Mucosa of descending colon (tissue), 3 donors: Measurements from ENCODE around the gene FGD3. TPM values are rescaled to one million over a fixed set of nuclear protein-coding genes. Genes with fewer than 3 reads are reported as not detected.

Source experiments
- ATAC-seq: fragments of 200-7000 bp; cut with Tn5 transposase; one replicate; pipeline ENCODE4 v1.9.1; 2020; ENCODE audit warnings: mild to moderate bottlenecking, moderate library complexity
- DNase-seq, 3 donors: peaks; one replicate each; pipeline ENCODE4 v3.0.0-alpha.2; 2020
- H3K36me3 ChIP-seq: fragments of 200-600 bp; one replicate; pipeline ENCODE4 v1.8.0; 2021; ENCODE audit warnings: low read depth, mild to moderate bottlenecking
- H3K4me1 ChIP-seq: fragments of 200-600 bp; one replicate; pipeline ENCODE4 v1.8.0; 2021; ENCODE audit warnings: low read depth, mild to moderate bottlenecking
- H3K4me3 ChIP-seq: fragments of 200-600 bp; one replicate; pipeline ENCODE4 v1.8.0; 2021; ENCODE audit warnings: mild to moderate bottlenecking
- H3K9me3 ChIP-seq: fragments of 200-600 bp; one replicate; pipeline ENCODE4 v1.8.0; 2021; ENCODE audit warnings: mild to moderate bottlenecking
- intact Hi-C, 2 donors: fragments of 100-400 bp; cut with DNase I in 1 of 2; cut with micrococcal nuclease in 1 of 2; formaldehyde crosslinking; loops; one replicate each; pipeline versions ENCODE4 v1.11.0 to v1.11.1; 2022; cut with DNase I, micrococcal nuclease
- total RNA-seq, 3 donors: library from RNA; stranded (reverse); fragmentation: NEBNext Ultra II Directional in 2 of 3; extraction: Animal tissue kit (Norgen Biotek cat#: 25700) in 2 of 3; gene quantifications; one replicate each; pipeline versions ENCODE4 v1.2.1 to v1.2.4, GENCODE V29; 2021 to 2023
- TF ChIP-seq, protein P1 (sequence below): fragments of 200-600 bp; IDR thresholded peaks from one replicate; pipeline ENCODE4 v1.8.0; 2022; ENCODE audit warnings: antibody characterized with exemption, mild to moderate bottlenecking
- donor health status: DM: no; HTN: no; CAD: no; lungs with moderate emphysema.
- donor health status: DM: no; HTN: no; CAD: no.
- donor health status: DM: no; HTN: yes; CAD: no.

Gene FGD3
- total RNA-seq, 3 donors from 2014 or later, result 3.3 to 5.4 (median 5.3) TPM

DNA sequence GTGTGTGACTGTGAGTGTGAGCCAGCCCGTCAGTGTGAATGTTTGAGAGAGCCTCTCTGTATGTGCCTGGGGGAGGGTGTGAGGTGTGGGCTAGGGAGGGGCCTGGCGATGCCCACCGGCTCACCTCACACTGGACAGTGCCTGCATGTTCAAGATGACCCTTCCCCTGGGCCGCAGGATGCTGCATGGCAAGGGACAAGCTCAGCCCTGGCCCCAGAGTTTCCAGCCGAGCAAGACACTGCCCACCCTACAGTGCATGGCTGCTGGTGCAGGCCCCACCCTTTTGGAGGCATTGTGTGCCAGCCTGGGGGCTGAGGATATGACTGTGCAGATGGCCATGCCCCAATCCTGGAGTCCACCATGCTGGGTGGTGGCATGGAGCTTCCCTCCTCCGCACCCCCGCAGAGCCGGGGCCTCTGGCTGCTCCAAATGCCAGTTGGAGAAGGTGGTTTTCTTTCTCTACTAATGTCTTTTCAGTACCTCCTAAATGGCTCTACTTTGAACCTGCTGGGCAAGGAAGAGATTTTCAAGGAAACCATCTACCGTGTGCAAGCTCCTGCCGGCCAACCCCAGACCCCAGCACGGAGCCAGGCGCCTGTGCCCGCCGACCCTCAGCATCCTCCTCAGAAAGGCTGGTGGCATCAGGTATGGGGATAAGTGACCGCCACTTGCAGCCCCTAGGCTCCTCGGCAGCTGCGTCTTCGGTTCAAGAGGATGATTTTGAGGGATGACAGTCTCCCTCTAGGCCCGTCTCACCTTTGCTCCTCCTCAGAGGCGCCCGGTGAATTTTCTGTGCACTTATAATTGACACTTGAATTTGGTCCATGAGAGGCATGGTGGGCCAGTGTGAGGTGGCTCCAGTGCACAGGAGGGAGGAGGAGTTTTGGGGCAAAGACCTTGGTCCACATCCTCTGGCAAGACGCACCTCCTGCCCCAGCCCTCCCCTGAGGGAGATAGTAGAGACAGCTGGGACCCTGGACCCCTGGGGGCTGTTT is 27.7 kb downstream of the FGD3 start:
- Histone ChIP-seq H3K9me3 (no peaks in the 10 kb centered on the region), H3K36me3 (no peaks in the 10 kb centered on the region), H3K4me3 (no peak overlapping the region), H3K4me1 (peaks cover 4% of the 10 kb centered on the region)
- ATAC-seq (peak; percentile 14), DNase-seq (no peak)
- TF ChIP-seq, protein P1, sequence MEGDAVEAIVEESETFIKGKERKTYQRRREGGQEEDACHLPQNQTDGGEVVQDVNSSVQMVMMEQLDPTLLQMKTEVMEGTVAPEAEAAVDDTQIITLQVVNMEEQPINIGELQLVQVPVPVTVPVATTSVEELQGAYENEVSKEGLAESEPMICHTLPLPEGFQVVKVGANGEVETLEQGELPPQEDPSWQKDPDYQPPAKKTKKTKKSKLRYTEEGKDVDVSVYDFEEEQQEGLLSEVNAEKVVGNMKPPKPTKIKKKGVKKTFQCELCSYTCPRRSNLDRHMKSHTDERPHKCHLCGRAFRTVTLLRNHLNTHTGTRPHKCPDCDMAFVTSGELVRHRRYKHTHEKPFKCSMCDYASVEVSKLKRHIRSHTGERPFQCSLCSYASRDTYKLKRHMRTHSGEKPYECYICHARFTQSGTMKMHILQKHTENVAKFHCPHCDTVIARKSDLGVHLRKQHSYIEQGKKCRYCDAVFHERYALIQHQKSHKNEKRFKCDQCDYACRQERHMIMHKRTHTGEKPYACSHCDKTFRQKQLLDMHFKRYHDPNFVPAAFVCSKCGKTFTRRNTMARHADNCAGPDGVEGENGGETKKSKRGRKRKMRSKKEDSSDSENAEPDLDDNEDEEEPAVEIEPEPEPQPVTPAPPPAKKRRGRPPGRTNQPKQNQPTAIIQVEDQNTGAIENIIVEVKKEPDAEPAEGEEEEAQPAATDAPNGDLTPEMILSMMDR, result no peak
- intact Hi-C loops, result no loop called here

DNA sequence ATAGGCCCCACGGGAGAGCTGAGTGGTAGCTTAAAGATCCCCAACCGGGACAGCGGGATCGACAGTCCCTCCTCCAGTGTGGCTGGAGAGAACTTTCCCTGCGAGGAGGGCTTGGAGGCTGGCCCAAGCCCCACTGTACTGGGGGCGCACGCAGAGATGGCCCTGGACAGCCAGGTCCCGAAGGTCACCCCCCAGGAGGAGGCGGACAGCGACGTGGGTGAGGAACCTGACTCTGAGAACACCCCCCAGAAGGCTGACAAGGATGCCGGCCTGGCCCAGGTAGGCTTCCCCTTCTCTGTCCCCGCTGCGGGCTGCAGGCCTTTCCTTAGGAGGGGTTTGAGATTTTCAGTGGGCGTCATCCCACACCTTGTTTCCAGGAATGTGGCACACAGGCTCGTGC is 29.1 kb downstream of the FGD3 start:
- TF ChIP-seq, protein P1, result no peak
- Histone ChIP-seq H3K4me1 (peaks cover 4% of the 10 kb centered on the region), H3K4me3 (no peak overlapping the region), H3K9me3 (no peaks in the 10 kb centered on the region), H3K36me3 (no peaks in the 10 kb centered on the region)
- no peak for DNase-seq
- intact Hi-C loops, result no loop called here
- no peak for ATAC-seq

DNA sequence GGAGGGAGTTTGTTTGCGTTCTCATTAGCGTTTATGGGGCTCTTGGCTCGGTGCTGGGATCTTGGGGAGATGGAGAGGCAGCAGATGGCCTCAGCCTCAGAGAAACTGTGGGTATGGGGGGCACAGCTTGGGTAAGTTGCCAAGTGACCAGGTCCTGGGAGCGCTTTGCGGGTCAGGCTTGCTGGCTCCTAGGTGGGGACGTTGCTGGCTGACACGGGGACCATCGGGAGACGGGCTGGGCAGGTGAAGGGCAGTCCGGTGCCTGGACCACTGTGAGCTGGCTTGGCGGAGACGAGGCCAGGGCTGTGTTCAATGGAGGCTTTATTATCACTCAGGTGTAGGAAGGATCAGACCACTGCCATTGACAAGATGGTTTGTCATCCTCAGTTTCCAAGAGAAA is 30.0 kb downstream of the FGD3 start:
- Histone ChIP-seq H3K36me3 (no peaks in the 10 kb centered on the region), H3K4me1 (peaks cover 4% of the 10 kb centered on the region), H3K9me3 (no peaks in the 10 kb centered on the region), H3K4me3 (no peak overlapping the region)
- no peak for ATAC-seq
- intact Hi-C loops, result no loop called here
- DNase-seq, result no peak
- TF ChIP-seq, protein P1, result no peak

DNA sequence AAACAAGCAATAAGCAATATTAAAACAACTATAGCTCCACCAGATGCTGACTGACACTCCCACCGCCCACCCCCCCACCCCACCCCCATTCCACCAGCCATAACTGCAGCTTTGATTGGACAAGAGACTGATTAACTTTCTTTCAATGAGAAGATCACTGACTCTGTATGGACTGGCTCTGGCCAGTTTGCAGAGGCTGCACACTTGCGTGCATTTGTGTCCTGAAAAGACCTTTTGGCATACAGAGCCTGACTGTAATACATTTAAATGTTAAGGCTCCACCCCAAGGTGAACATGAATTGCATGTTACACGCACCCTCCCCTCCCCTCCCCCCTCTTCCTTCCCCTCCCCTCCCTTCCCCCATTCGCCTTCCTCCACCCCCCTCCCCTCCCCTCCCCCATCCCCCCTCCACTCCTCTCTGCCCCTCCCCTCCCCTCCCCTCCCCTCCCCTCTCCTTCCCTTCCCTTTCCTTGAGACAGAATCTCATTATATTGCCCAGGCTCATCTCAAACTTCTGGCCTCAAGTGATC is 31.1 kb downstream of the FGD3 start:
- no peak for DNase-seq
- TF ChIP-seq, protein P1, result no peak
- H3K4me3 ChIP-seq, result no peak overlapping the region

DNA sequence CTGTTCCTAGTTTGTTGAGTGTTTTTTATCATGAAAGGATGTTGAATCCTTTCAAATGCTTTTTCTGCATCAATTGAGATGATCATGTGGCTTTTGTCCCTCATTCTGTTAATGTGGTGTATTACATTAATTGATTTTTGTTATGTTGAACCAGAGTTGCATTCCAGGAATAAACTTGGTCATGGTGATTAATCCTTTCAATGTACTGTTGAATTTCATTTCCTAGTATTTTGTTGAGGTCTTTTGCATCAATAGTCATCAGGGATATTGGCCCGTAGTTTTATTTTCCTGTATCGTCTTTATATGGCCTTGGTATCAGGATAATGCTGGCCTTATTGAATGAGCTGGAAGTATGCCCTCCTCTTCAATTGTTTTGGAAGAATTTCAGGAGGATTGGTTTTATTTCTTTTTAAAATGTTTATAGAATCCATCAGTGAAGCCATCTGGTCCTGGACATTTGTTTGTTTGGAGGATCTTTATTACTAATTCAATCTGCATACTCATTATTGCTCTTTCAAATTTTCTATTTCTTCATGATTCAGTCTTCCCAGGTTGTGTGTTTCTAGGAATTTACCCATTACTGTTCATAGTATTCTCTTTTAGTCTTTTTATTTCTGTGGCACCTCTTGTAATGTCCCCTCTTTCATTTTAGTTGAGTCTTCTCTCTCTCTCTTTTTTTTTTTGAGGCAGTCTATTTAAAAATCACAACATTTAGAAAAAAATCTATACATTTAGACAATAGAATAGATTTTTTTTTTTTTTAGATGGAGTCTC is 32.1 kb downstream of the FGD3 start:
- no peaks in the 10 kb centered on the region for H3K36me3 ChIP-seq
- peaks cover 2% of the 10 kb centered on the region for H3K4me1 ChIP-seq
- no peak overlapping the region for H3K4me3 ChIP-seq
- intact Hi-C loops, result no loop called here
- H3K9me3 ChIP-seq, result peaks cover 18% of the 10 kb centered on the region
- TF ChIP-seq, protein P1, result no peak
- DNase-seq (no peak), ATAC-seq (no peak)

More for the DNA sequence above, 31.1 kb downstream of the FGD3 start:
- ATAC-seq, result no peak
- peaks cover 9% of the 10 kb centered on the region for H3K9me3 ChIP-seq
- H3K36me3 ChIP-seq, result no peaks in the 10 kb centered on the region
- peaks cover 4% of the 10 kb centered on the region for H3K4me1 ChIP-seq
- intact Hi-C loops, result no loop called here
